Fibroblast of pulmonary artery (primary cell): ENCODE data around the gene COL6A3.

Experiments used
- DNase-seq: peaks from one replicate; pipeline ENCODE4 v3.0.0-alpha.2; 2010; ENCODE audit warnings: low read depth
- H3K4me3 ChIP-seq: replicated peaks from 2 replicates; pipeline ENCODE4 v1.5.1; 2011; ENCODE audit warnings: low read depth, mild to moderate bottlenecking, control low read depth, low read length, moderate library complexity
- CTCF ChIP-seq: IDR thresholded peaks from 2 replicates; pipeline ENCODE4 v1.5.1; 2011; ENCODE audit warnings: mild to moderate bottlenecking, control low read depth, low read length, inconsistent platforms; ENCODE audit errors: missing control alignments

The COL6A3 gene

GRCh38 chr2:237321746-237322145, 92.2 kb downstream of the COL6A3 start:
- TF ChIP-seq CTCF = no peak
- H3K4me3 ChIP-seq = no peak overlapping the region
- no peak for DNase-seq

GRCh38 chr2:237320801-237321560, 93.0 kb downstream of the COL6A3 start:
- DNase-seq = no peak
- no peak overlapping the region for H3K4me3 ChIP-seq
- TF ChIP-seq CTCF = no peak

- no peak for TF ChIP-seq CTCF
- H3K4me3 ChIP-seq = no peak overlapping the region
- no peak for DNase-seq
Measured at GRCh38 chr2:237319887-237320286, 94.1 kb downstream of the COL6A3 start.

- no peak for TF ChIP-seq CTCF
- DNase-seq = no peak
- H3K4me3 ChIP-seq = no peak overlapping the region
Measured at GRCh38 chr2:237319086-237319820, 94.7 kb downstream of the COL6A3 start.

- no peak overlapping the region for H3K4me3 ChIP-seq
- no peak for TF ChIP-seq CTCF
- no peak for DNase-seq
Measured at GRCh38 chr2:237316339-237316738, 97.6 kb downstream of the COL6A3 start.

GRCh38 chr2:237315829-237316225, 98.1 kb downstream of the COL6A3 start:
- no peak overlapping the region for H3K4me3 ChIP-seq
- TF ChIP-seq CTCF = no peak
- DNase-seq = peak; percentile 73
